NCI-H1694 treated with DMSO at 0.1 percent for 48 hours (cell line): ENCODE results near the gene OPCML.

Source experiments
- DNase-seq: peaks from one replicate; lab custom pipeline; 2025; lab: John Stamatoyannopoulos, UW

The OPCML gene

DNA sequence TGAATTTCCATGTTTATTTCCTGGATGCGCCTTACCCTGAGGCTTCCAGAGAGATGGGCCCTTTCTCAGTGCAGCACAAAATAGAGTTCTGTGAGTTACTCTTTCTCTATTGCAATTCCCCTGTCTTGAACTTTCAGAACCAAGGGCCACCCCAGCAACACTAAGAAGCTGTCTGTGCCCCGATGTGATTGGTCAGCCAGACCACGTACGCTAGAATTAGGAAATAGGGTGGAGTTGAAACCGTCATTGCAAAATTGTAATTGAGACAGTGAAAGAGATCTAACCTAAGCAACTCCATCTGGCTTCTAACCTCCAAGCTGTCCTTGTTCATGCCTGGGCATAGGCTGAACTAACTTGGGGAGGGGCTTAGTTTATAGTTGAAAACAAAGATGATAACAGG, 981.3 kb downstream of the OPCML start:
- peak; percentile 5 for DNase-seq

DNA sequence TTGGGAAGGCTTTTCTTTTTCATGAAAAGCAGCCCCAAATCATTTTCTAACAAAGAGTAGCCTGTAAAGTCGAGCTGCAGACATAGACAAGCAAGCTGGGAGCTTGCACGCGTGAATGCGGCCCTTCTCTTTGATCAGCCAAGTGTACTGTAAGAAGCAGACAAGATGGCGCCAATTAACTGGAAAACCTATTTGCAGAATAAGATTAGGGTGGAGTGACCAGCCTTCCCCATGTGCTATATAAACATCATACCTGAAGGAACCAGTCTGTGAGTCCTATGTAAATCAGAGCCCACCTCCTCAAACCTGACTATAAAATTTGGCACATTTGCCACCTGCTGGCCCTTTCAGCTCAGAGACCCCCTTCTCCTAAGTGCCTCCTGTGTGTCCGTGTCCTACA, 982.7 kb downstream of the OPCML start:
- no peak for DNase-seq

DNA sequence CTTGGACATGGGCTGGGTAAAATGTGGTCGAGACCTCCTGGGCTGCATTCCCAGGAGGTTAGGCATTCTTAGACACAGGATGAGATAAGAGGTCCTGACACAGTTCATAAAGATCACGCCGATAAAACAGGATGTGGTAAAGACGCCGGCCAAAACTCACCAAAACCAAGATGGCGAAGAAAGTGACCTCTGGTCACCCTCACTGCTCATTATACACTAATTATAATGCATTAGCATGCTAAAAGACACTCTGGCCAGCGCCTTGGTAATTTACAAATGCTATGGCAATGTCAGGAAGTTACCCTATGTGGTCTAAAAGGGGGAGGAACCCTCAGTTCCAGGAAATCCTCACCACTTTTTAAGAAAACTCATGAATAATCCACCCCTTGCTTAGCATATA, 983.3 kb downstream of the OPCML start:
- no peak for DNase-seq

- DNase-seq: no peak
These were observed 988.3 kb downstream of the OPCML start for GRCh38 chr11:132544007-132544406.

- no peak for DNase-seq
These were observed 990.5 kb downstream of the OPCML start for GRCh38 chr11:132541794-132542193.

DNA sequence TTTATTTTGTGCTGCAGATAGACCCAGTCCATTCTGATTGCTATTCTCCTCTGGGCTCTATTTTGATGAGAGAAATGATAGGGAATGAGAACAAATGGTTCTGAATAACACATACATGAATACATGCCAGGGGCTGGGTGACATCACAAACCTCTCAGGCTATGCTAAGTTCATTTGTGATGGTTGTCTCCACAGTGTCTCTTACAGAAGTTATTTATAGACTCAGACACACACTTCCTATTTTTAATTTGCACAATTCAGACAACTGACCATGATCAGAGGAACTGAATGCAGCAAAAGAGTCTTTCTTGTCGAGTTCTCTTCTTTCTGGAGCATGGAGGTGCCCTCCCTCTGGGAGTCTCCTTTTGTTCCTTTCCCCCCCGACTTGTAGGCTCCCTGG, 991.7 kb downstream of the OPCML start:
- no peak for DNase-seq

DNA sequence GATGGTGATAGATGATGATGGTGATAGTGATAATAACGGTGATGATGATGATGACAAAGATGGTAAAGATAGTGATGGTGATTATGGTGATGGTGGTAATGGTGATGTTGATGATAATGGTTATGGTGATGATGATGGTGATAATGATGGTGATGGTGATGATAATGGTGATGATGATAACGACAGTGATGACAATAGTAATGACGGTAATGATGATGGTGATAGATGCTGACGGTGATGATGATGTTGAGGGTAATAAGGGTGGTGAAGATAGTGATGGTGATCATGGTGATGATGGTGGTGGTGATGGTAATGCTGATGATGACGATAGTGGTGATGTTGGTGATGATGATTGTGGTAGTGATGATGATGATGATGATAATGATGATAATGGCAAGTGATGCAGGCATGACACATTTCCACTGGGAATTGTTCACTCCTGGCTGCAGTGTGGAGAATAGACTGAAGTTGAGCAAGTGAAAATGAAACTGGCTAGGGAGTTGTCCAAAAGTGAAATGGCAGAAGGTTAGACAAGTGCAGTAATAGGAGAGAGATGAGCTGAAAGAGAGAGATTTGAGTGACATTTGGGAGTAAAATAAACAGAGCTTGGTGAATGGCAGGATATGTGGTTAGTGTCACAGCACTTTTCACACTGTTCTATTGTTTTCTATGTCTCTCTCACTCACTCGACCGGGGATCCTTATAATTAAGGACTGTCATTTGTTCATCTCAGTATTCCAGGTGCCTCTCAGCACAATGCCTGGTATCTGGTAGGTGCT, 992.5 kb downstream of the OPCML start:
- DNase-seq: no peak

GRCh38 chr11:132538642-132539041, 993.7 kb downstream of the OPCML start:
- no peak for DNase-seq

DNA sequence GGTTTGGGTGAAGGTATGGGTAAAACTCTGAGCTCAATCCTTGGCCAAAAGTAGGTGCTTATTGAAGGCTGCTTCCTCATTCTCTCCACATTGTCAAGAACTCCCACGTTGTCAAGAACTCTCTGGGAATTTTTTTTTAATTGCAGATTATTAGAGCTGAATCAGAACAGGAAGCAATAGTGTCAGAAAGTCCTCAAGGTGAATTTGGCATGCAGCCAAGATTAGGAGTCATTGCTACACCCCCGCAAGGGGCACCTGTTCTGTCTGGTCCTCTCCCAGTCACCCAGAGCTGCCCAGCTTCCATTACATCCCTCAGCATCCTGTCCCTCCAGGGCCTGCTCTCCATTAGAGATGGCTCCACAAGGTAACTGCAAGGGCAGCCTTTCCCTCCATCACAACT, 996.5 kb downstream of the OPCML start:
- no peak for DNase-seq

- DNase-seq: no peak
These were observed 1000.4 kb downstream of the OPCML start for GRCh38 chr11:132531921-132532320.

DNA sequence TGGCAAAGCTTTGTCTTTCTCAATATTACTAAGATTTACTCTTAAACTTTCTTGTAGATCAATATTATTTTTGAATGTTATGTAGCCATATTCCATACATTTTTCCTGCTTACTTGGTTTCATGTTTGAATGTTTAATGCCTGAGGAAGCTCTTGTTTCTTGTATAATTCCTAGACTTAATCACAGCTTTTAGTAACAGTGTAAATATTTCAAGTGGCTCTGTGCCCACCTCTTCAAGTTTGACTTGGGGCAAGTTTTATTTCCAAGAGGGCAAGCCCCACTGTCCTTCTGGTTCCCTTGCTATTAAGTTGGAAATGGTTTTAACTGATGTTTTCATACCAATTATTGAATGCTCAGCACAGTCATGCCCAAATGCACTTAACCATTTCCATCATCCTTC, 1004.1 kb downstream of the OPCML start:
- no peak for DNase-seq

GRCh38 chr11:132523929-132524328, 1008.4 kb downstream of the OPCML start:
- no peak for DNase-seq

DNA sequence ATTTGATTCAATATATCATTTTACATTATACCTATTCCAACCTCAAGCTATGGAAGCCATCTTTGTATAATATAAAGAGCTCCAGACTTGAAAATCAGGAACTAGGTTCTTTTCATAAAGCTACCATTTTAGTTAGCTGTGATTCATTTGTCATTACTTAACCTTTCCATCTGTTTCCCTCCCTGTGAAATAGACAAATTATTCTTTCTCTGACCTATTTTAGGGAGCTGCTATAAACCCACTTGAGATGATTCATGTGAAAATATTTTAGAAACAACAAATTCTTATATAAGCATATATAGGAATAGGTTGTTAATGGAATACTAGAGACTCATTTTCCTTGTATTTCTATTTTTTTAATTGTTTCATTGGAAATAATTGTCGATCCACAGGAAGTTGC, 1012.1 kb downstream of the OPCML start:
- DNase-seq: no peak

DNA sequence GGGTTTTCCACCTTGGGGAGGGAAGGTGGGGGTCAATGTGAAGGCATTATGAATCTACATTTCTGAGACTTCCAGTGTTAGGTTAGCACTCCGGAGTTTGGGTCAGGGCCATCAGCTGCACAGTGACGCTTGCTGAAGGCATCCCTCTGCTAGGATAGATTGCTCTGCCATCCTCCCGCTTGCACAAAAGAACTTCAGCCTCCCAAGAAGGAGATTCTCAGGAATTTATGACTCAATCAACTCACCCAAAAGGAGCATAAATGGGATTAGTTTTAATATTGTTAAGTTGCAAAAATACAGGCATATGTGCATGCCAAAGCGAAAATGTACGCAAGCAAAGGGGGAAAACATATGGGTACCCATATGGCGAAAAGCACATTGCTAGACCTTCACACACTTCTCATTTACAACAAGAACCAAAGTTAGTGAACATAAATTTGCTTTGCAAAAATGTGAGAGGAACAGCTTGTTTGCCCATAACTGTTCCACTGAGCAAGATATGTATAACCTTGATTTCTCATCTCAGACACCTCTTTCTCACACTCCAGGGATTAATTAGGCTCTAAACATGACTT, 1013.0 kb downstream of the OPCML start:
- peak; percentile 35 for DNase-seq

DNA sequence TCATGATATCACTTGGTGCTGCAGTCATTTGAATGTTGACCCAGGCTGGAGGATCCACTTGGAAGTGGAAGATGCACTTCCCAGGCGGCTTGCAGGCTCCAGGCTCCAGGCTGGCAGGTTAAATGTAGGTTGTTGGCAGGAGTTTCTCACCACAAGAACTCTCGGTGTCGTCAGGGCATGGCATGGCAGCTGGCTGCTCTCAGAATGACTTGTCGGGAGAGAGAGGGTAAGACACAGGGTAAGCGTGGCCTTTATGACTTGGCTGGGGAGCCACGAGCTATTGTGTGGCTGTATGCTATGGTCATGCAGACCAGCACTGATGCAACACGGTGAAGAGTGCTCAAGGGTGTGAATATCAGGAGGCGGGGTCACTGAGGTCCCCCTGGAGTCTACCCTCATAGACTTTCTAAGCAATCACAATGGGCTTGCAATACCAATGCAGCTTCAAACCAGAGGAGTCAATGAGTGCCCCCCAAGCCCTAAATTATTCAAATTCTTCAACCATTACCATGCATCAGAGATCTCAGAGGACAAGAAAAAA, 1027.7 kb downstream of the OPCML start:
- no peak for DNase-seq

GRCh38 chr11:132501356-132501755, 1030.9 kb downstream of the OPCML start:
- no peak for DNase-seq

DNA sequence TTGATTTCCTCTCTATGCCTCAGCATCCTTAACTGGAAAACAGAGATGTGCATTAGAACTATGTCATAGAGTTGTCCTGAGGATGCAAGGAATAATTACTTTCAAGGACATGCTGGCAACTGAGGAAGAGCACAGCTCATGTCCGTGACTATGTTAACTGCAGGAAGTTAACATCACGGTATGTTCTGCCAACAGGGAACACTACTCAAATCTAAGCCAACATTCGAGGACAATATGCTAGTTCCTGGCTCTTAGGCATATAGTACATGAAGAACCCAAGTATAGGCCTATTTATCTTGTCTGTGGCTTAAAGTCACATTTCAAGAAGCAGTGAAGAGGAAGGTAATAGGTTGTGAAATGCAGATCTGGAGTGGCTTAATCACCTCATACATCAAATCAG, 1032.6 kb downstream of the OPCML start:
- no peak for DNase-seq

DNA sequence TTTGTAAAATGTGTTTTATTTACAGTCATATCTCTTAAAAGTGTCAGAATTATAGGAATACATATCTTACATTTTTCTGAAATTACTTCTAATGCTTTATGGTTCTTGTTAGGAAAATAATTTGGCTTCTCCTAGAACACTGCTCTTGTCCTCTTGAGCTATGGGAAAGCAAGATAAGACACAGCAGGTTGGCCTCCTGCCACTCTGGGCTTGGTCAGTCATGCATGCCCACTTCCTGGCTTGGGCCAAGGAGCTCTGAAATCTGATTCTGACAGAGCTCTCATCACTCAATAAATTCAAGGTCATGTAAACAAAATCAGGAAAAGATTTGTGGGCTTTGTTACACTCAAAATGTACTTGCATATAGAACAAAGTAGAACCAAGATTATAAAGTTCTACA, 1036.0 kb downstream of the OPCML start:
- DNase-seq: no peak

- DNase-seq: no peak
These were observed 1038.5 kb downstream of the OPCML start for GRCh38 chr11:132493801-132494200.

DNA sequence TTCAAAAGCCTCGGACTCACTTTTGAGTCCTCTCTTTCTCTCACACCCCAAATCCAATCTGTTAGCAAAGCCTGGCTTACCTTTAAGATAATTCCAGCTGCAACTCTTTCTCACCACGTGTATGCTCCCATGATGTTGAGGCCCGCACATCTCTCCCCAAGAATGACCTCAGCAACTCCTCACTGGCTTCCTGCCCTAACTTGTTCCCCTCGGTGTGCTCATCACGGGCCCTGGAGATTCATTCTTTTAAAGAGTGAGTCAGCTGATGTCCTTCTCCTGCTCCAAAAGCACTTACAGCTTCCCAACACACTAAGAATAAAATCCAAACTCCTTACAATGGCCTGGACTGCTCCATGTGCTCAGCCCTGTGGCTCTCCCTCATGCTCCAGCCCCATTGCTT, 1041.3 kb downstream of the OPCML start:
- no peak for DNase-seq

- no peak for DNase-seq
These were observed 1046.2 kb downstream of the OPCML start for GRCh38 chr11:132486060-132486459.

- DNase-seq: no peak
These were observed 1057.3 kb downstream of the OPCML start for GRCh38 chr11:132475026-132475425.

DNA sequence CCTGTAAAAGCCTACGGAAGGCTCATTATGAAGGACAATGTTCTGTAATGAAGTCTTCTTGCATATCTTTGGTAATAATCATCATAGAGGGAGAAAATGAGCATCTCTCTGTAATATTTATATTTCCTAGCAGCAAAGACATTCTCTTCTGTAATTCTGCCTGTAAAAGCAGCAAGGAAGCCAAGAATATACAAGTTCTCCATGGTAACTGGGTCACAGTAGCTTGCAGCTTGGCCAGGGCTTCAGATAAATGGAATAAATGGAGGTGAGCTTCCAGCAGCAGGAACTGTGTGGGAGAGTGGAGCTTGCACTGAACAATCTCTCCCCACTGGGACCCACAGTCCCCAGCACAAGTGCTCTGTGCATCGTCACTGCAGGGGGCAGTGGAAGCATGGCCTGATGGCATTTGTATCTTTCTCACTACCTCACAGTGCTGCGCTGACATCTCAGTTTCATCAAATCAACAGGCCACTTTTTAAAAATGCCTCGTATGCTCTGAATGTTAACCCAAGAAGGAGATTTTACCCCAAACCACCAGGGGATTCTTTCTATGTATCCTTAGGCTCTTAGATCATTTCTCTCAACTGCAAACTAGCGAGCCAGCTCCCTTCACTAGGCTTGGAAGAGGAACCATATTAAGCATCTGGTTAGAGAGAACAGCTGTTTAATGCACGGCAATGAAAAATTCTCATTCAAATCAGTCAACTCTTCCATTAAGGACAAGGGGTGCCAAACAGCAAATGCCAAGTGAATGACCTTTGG, 1059.7 kb downstream of the OPCML start:
- DNase-seq: no peak
